Renal cortex interstitium (tissue), 11 donors: ENCODE measurements around the gene ZNF346. TPM values are rescaled to one million over a fixed set of nuclear protein-coding genes. Genes with fewer than 3 reads are reported as not detected.

Source experiments
- DNase-seq, 11 donors: peaks; one replicate each; pipeline ENCODE4 v3.0.0-alpha.2; 2013; ENCODE audit warnings: low read depth in 9 of 11, low spot score in 4 of 11; ENCODE audit errors: extremely low read depth in 1 of 11
- polyA plus RNA-seq, 3 donors: library from polyadenylated mRNA; unstranded; fragments of 120-200 nt; gene quantifications; one replicate each; pipeline ENCODE4 v1.2.1, GENCODE V29; 2013; ENCODE audit not compliant: insufficient read length in 3 of 3

The ZNF346 gene
- polyA plus RNA-seq, 3 donors: 22.2 to 26.6 (median 24.5) TPM

- DNase-seq: no peak
These were observed 78.2 kb downstream of the ZNF346 start for GRCh38 chr5:177100714-177101121.

DNA sequence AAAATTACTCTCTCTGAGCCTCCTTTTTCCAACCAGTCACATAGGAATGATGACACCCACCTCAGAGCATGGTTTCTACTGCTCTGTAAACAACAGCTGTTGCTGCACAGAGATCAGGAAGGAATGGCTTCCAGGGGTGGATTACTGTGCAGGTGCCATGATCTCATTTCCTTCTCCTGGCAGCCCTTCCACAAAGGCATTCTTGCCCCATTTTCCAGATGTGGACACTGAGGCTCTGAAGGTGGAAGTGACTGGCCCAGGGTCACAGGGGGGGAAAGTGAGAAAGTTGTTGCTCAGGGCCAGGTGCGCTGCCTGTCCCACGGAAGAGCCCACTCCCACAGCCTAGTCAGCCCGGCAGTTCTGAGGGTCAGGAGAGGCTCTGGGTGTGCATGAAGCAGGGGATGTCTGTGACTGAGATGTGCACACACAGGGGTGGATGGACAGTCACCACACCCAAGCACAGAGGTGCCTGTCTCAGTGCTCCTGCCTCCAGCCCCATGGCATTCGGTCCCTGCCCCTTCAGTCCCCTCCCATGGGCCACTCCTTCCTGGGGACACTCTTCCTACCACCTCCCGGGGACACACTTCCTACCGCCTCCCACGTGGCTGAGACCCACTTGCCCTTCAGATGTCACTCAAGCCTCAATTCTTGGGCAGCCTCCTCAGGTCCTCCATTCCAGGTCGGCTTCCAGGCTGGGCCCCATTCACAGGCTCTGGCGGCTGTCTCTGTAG, 81.2 kb downstream of the ZNF346 start:
- no peak for DNase-seq

DNA sequence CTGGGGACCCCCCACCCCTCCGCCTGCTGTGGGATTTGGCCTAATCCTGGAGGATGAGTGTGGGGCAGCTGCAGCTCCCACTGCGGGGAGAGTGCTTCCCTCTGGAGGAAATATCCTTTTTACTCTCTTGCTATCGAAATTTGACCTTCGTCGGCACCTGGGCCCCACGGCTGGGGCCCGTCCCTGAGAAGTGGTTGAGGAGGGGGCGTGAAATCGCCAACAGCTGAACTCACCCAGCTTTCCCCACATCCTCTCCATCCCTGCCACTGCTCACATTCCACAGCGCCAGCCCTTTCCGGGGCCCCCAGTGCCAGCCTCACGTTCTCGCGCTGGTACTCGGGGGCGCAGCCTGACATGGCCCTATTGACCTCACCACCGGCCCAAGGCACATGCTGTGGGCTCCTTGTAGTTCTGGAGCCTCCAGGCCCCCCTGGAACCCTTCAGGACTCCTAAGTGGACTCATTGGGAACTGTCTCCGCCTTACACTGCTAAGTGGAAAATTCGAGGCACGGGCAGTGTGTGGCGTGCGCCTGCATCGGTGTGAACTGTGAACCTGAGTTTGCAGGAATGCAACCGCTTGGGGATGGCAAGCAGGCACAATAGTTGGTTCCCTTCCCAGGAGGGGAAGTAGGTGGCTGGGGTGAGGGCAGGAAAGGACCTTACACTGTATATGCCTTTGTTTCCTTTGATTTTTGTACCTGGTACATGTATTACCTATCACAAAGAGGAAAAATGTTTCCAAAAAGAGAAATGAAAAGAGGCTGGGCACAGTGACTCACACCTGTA, 83.4 kb downstream of the ZNF346 start:
- DNase-seq: no peak

DNA sequence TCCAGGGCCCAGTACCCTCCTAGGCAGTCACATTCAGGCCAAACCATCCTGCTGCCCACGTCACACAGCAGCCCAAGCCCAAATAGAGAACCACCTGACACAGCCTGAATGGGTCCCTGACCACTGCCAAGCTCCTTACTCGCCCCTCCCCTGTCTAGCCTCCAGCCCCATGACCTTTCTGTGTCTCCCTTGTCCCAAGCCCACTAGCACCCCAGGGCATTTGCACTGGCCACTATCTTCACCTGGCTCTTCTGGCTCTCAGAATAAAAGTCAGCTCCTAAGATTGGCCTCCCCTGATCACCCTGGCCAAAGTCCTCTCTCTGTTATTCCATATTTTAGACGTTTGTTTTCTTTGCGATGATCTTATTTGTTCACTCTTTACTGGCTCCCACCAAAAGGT, 84.7 kb downstream of the ZNF346 start:
- DNase-seq: no peak

DNA sequence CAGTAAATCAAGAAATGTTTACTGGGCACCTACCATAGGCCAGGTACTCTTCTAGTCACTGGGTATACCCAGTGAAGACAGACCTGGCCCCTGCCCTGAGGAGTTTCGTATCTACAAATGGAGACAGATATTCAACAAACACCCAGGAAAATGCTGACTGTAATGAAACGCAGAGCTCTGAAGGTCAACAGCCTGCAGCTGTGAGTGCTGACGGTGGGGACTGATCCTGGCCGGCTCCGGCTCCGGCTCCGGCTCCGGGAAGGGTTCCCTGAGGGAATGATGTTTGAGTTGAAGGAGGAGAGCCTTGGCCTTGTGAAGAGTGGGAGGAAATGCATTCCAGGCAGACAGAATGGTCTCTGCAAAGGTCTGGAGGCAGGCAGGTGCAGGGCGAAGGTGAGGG, 87.3 kb downstream of the ZNF346 start:
- no peak for DNase-seq

GRCh38 chr5:177111720-177112394, 89.4 kb downstream of the ZNF346 start:
- DNase-seq: peak in 5 of 11 donors; percentile 41 to 63 (median 47)

- DNase-seq: no peak
These were observed 90.2 kb downstream of the ZNF346 start for GRCh38 chr5:177112589-177113220.

- DNase-seq: peak in 7 of 11 donors; percentile 61 to 72 (median 71)
These were observed 91.3 kb downstream of the ZNF346 start for GRCh38 chr5:177113566-177114424.

DNA sequence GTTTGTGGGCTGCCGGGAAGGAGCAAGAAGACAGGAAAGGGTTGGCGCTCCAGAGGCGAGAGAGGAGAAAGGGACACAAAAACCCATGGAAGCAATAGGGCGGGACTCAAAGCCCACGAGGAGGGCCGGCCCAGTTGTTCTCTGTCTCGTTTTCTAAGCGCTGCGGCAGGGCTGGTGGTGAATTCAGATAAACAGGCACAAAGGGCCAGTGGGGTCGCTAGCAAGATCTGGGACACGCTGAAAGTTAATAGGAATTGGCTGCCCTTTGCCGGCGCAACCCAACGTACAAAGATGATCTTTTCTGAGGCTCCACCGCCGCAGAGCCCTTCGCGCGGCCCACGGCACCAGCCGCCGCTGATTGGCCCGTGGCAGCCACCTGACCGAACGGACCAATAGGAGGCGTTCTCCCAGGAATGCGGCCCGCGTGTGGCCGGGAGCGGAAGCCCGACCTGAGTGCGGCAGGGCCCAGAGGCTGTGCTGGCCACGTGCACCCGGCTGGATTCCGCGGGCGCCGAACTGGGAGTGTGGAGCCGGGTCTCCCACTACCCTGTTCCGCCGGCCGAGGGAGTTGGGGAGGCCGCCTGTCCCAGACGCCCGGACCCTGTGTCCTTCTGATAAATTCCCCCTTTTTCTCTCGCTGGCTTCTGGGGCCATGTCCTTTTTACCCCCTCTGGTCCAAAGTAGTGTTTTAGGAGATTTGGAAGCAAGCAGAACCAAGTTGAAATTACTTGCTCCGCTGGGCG, 94.3 kb downstream of the ZNF346 start:
- DNase-seq: peak in 8 of 11 donors; percentile 74 to 88 (median 82)

- no peak for DNase-seq
These were observed 95.0 kb downstream of the ZNF346 start for GRCh38 chr5:177117441-177118045.

DNA sequence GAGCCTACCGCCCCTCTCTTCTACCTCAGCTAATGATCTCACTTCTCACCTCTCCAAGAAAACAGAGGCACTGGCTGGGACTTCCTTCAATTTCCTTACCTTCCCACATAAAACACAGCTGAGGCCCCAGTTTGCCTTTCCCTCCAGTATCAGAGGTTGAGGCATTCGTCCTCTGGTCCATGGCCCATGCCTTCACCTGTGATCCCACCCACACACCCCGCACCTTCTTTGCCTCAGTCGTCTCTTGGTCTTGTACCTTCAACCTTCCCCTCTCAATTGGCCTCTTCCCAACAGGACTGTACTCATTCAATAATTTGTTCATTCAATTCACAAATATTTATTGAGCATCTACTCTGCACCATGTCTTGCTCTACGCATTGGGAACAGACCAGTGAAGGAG, 100.1 kb downstream of the ZNF346 start:
- DNase-seq: no peak

GRCh38 chr5:177123789-177124485, 101.4 kb downstream of the ZNF346 start:
- no peak for DNase-seq

DNA sequence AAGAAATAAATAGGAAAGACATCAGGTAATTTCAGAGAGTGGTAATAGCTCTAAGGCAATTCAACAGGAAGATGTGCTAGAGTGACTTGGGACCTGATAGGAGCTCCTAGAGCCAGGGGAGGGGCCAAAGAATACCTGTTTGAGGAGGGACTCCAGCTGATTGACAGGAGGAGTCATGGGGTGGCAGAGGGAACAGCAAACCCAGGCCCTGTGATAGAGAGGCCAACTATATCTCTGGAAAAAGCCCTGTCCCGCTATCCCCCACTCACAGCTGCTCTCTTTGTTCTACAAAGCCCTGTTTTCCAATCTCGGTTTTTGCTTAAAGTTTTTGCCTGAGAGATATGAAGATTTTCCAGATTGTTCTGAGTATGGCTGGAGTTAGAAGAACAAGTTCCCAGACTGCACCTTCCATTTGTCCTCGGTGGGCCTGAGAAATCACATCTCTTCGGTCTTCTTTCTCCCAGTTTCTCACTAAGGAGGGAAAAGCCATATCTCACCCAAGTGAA, 102.0 kb downstream of the ZNF346 start:
- no peak for DNase-seq

DNA sequence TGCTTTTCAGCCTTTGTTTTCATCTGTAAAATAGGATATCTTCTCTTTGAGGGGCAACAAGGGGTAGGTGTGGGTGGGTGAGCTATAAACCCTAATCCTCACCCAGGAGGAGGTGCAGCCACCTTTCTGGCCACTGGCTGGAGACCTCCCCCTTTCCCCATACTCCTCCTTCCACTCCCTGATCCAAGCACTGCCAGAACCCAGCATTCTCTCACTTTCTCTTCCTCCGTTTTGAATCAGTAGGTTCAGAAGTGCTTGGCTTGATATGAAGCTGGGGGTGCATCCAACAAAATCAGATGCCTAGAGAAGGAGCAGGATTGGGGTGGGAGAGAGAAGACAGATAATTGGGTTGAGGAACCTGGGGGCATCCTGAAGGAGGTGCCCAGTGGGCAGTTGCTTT, 104.3 kb downstream of the ZNF346 start:
- DNase-seq: no peak

DNA sequence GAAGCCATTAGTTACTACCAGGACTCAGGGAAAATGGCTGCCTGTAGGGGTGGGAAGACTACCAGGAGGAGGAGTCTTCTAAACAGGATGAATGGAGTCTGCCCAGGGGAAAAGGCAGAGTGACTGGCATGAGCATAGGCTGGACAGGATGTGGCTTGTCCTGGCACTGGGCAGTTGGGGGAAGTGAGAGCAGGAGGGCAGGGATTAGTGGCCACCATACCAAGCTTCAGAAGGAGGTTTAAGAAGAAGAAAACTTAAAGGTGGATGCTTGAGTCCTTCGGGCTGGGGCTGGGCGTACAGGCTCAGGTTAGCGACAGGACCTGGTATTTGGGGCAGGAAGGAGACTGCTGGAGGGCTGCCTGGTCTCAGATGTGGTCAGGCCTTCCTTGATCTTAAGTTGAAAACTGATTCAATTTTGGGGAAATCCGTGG, 106.1 kb downstream of the ZNF346 start:
- DNase-seq: no peak

DNA sequence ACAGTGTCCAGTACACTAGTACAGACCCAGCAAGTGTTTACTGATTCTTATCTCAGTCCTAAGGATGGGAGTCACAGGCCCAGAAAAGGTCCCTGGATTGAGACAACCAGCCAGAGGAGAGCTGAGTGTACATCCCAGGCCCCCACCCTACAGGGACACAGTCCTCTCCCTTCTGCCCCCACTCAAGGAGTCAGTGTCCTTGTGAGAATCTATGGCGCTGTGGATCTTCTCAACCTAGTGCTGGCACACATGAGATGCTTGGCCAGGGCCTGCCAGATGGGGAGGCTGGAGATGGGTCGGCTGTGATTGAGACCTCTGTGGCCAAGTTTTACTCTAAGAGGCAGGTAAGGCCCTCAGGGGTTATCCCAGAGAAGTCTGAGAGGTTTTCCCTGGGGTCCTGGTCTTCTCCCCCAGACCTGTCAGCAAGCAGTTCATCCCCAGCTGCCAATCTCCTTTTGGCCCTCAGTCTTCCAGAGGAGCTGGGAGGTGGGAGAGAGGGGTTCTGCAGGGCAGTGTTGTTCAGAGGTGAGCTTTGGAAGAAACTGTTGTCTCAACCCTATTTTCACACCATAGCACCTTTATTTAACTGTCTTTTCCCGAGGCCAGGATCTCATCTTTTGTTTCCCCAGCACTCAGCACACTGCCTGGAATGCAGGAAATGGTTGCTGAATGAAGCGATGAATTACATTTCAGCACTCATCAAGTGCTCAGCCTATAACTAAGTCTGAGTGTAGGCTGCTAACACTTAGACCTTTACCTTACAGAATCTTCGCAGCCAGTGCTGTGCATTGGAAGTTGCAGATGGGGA, 107.9 kb downstream of the ZNF346 start:
- DNase-seq: no peak
